DOHH2 (cell line): Measurements from ENCODE around the gene ZNRF3.

Experiments
- H3F3A ChIP-seq: fragments of 200-600 bp; sonication (generic), shearing (Covaris generic); 2 replicates; pipeline ENCODE4 v1.6.0; 2016; ENCODE audit warnings: antibody characterized with exemption, mild to moderate bottlenecking; ENCODE audit not compliant: control insufficient read depth, insufficient read depth
- H3K27ac ChIP-seq: fragments of 200-600 bp; sonication (generic); 2 replicates; pipeline ENCODE4 v1.5.1; 2014; ENCODE audit warnings: low read depth, mild to moderate bottlenecking, low read length, moderate library complexity
- H3K27me3 ChIP-seq: fragments of 200-600 bp; sonication (generic); 2 replicates; pipeline ENCODE4 v1.6.1; 2014; ENCODE audit warnings: mild to moderate bottlenecking, low read length, mixed read lengths; ENCODE audit not compliant: control insufficient read depth
- H3K36me3 ChIP-seq: fragments of 200-600 bp; sonication (generic); 2 replicates; pipeline ENCODE4 v1.6.1; 2014; ENCODE audit warnings: mild to moderate bottlenecking, low read length, moderate library complexity, mixed read lengths; ENCODE audit not compliant: control insufficient read depth
- H3K4me1 ChIP-seq: fragments of 200-600 bp; sonication (generic); 2 replicates; pipeline ENCODE4 v1.6.1; 2014; ENCODE audit warnings: mild to moderate bottlenecking, low read length, mixed read lengths; ENCODE audit not compliant: control insufficient read depth
- H3K4me2 ChIP-seq: fragments of 200-600 bp; sonication (generic); 2 replicates; pipeline ENCODE4 v1.6.0; 2014; ENCODE audit warnings: mild to moderate bottlenecking, low read length, moderate library complexity
- H3K4me3 ChIP-seq: fragments of 200-600 bp; sonication (generic); 2 replicates; pipeline ENCODE4 v1.5.1; 2014; ENCODE audit warnings: mild to moderate bottlenecking, low read length, mixed read lengths
- H3K79me2 ChIP-seq: fragments of 200-600 bp; sonication (generic); 2 replicates; pipeline ENCODE4 v1.6.1; 2014; ENCODE audit warnings: mild to moderate bottlenecking, low read length, mixed read lengths; ENCODE audit not compliant: control insufficient read depth
- H3K9me2 ChIP-seq: fragments of 200-600 bp; sonication (generic); replicated peaks from 2 replicates; pipeline ENCODE4 v1.6.1; 2014; ENCODE audit warnings: mild to moderate bottlenecking, low read length, mixed read lengths; ENCODE audit not compliant: control insufficient read depth
- H3K9me3 ChIP-seq: fragments of 200-600 bp; sonication (generic); 2 replicates; pipeline ENCODE4 v1.6.1; 2014; ENCODE audit warnings: antibody characterized with exemption, low read length, mixed read lengths; ENCODE audit not compliant: control insufficient read depth, insufficient read depth
- H4K20me1 ChIP-seq: fragments of 200-600 bp; sonication (generic); 2 replicates; pipeline ENCODE4 v1.6.0; 2014; ENCODE audit warnings: low read depth, mild to moderate bottlenecking, antibody characterized with exemption, low read length, moderate library complexity; ENCODE audit not compliant: control insufficient read depth, insufficient read depth
- EZH2phosphoT487 ChIP-seq: fragments of 200-600 bp; sonication (generic); IDR thresholded peaks from 2 replicates; pipeline ENCODE4 v1.6.1; 2017; ENCODE audit warnings: borderline replicate concordance, mild to moderate bottlenecking, antibody characterized with exemption, low read length, moderate library complexity, mixed read lengths
- TF ChIP-seq, protein P1 (sequence below): fragments of 200-600 bp; sonication (generic); IDR thresholded peaks from one replicate; pipeline ENCODE4 v1.5.1; 2014; ENCODE audit warnings: antibody characterized with exemption, mild to moderate bottlenecking, low read depth, low read length; ENCODE audit not compliant: poor library complexity, severe bottlenecking

Gene ZNRF3

GRCh38 chr22:29053048-29053702 lies 169.8 kb downstream of the ZNRF3 start:
- Histone ChIP-seq H3K4me2 (no peak overlapping the region), H4K20me1 (no peaks in the 10 kb centered on the region), H3K4me3 (no peak overlapping the region), H3K27ac (no peak overlapping the region), H3K9me2 (no peaks in the 10 kb centered on the region), H3K9me3 (no peaks in the 10 kb centered on the region), H3K36me3 (no peaks in the 10 kb centered on the region), H3K27me3 (no peaks in the 10 kb centered on the region), H3K4me1 (no peaks in the 10 kb centered on the region), H3F3A (no peaks in the 10 kb centered on the region), H3K79me2 (no peaks in the 10 kb centered on the region)
- TF ChIP-seq, protein P1, sequence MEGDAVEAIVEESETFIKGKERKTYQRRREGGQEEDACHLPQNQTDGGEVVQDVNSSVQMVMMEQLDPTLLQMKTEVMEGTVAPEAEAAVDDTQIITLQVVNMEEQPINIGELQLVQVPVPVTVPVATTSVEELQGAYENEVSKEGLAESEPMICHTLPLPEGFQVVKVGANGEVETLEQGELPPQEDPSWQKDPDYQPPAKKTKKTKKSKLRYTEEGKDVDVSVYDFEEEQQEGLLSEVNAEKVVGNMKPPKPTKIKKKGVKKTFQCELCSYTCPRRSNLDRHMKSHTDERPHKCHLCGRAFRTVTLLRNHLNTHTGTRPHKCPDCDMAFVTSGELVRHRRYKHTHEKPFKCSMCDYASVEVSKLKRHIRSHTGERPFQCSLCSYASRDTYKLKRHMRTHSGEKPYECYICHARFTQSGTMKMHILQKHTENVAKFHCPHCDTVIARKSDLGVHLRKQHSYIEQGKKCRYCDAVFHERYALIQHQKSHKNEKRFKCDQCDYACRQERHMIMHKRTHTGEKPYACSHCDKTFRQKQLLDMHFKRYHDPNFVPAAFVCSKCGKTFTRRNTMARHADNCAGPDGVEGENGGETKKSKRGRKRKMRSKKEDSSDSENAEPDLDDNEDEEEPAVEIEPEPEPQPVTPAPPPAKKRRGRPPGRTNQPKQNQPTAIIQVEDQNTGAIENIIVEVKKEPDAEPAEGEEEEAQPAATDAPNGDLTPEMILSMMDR, result no peak
- TF ChIP-seq EZH2phosphoT487, result no peak

DNA sequence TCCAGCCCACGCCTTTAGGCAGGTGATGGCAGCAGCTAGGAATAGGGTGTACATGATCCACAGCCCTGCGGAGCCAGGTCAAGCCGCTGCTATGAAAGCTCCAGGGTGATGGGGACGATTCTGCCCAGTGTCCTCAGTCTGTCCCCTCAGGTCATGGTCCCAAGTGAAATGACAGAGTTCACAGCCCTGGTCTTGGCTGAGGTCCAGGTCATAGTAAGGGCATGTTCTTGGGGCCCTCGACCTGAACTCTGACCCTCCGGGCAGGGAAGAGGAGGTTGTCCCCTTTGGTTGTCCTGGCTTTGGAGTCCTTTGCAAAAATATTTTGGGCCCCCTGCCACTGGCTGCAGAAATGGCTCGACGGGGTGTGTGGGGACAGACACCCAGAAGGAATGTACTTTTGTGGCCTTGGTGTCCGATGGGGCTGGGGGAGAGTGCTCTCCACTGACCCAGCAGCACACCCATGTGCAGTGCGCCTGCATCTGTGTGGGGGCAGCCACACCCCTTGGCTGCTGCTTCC lies 170.9 kb downstream of the ZNRF3 start:
- no peaks in the 10 kb centered on the region for H4K20me1 ChIP-seq
- no peak overlapping the region for H3K4me2 ChIP-seq
- no peaks in the 10 kb centered on the region for H3K36me3 ChIP-seq
- H3K4me3 ChIP-seq, result no peak overlapping the region
- no peaks in the 10 kb centered on the region for H3K27me3 ChIP-seq
- H3K4me1 ChIP-seq, result no peaks in the 10 kb centered on the region
- H3K79me2 ChIP-seq, result no peaks in the 10 kb centered on the region
- H3K9me3 ChIP-seq, result no peaks in the 10 kb centered on the region
- no peak overlapping the region for H3K27ac ChIP-seq
- no peaks in the 10 kb centered on the region for H3K9me2 ChIP-seq
- no peaks in the 10 kb centered on the region for H3F3A ChIP-seq
- TF ChIP-seq, protein P1, result no peak
- no peak for TF ChIP-seq EZH2phosphoT487

DNA sequence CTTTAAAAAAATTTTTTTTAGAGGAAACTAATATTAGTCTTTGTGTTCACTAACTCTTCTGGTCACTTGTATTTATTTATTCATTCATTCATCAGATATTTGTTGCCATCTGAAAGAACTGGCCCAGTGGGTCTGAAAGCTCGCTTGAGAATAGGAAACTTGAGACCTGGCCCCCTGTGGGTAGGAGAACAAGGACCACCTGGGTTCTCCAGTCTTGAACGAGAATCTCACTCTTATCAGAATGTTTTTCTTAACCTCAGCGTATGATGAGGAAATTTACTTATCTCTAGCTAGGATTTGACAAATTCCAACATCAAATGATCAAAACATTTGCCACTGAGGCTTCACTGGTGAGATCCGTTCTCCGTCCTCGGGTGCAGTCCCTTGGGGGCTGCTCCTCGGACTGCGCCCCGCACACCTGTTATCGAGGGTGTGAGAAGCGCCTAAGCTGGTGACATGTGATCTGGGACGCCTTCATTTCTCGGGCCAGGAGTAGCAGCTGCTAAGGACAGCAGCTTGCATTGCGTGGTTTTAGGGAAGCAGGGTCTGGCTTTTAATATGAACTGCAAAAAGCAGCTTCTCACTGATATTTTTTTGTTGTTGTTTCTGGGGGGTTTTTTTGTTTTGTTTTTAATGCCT lies 171.9 kb downstream of the ZNRF3 start:
- H3K9me2 ChIP-seq, result no peaks in the 10 kb centered on the region
- H3K9me3 ChIP-seq, result no peaks in the 10 kb centered on the region
- H3K27ac ChIP-seq, result no peak overlapping the region
- H3K4me3 ChIP-seq, result no peak overlapping the region
- H4K20me1 ChIP-seq, result no peaks in the 10 kb centered on the region
- no peaks in the 10 kb centered on the region for H3F3A ChIP-seq
- peaks cover 2% of the 10 kb centered on the region; the same call in 1 of the 2 replicates for H3K27me3 ChIP-seq
- H3K36me3 ChIP-seq, result no peaks in the 10 kb centered on the region
- no peaks in the 10 kb centered on the region for H3K4me1 ChIP-seq
- TF ChIP-seq, protein P1, result no peak
- no peak for TF ChIP-seq EZH2phosphoT487
- no peak overlapping the region for H3K4me2 ChIP-seq
- H3K79me2 ChIP-seq, result no peaks in the 10 kb centered on the region
